Amniotic stem cell (primary cell): ENCODE data around the gene GZMM.
A peak's percentile ranks its signal among the peaks of the same experiment; 100 is the strongest.

Source experiments
- DNase-seq: peaks from one replicate; lab custom pipeline; 2025; lab: John Stamatoyannopoulos, UW

GZMM gene

GRCh38 chr19:566844-567243 lies 23.0 kb downstream of the GZMM start:
- no peak for DNase-seq

GRCh38 chr19:567296-567900 lies 23.5 kb downstream of the GZMM start:
- DNase-seq: no peak

DNA sequence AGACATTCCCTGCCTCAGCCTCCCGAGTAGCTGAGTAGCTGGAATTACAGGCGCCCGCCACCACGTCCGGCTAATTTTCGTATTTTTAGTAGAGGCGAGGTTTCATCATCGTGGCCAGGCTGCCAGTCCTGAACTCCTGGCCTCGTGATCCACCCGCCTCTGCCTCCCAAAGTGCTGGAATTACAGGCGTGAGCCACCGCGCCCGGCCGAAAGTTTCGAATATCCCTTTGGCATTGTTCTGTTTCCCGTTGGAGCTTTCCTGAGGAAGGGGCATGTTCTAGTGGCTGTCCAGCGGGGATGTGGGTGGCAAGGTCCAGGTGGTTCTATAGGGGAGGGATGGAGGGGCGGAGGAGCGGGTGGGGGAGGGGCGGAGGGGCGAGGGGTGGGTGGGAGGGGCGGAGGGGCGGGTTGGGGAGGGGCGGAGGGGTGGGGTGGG lies 26.4 kb downstream of the GZMM start:
- DNase-seq: no peak

- no peak for DNase-seq
Observed at GRCh38 chr19:570937-571565, 27.2 kb downstream of the GZMM start.

DNA sequence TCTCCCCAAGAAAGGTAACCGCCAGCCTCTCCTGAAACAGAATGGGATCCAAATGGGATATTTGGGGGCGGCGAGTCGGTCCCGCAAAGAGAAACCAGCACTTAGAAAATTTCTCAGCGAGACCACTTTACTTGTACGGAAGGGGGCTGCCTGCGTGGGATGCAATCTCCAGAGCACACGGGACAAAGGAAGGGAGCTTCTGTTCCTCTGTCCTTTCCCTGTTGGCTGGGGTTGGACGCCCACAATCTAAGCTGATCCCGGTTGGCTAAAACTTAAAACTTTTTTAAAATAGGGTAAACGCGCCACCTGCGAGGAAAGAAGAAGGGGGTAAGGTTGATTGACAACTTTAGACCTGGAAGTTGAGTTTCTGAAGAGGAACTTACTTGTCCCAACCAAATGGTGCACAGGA lies 27.7 kb downstream of the GZMM start:
- peak; percentile 25 for DNase-seq

- DNase-seq: peak; percentile 95
Observed at GRCh38 chr19:572140-572742, 28.4 kb downstream of the GZMM start, which contains the start of gene BSG. Gene BSG (plus strand): TSS chr19:572596. CDS start chr19:572635, 39 bp downstream.

GRCh38 chr19:572743-573518 lies 29.1 kb downstream of the GZMM start:
- no peak for DNase-seq

DNA sequence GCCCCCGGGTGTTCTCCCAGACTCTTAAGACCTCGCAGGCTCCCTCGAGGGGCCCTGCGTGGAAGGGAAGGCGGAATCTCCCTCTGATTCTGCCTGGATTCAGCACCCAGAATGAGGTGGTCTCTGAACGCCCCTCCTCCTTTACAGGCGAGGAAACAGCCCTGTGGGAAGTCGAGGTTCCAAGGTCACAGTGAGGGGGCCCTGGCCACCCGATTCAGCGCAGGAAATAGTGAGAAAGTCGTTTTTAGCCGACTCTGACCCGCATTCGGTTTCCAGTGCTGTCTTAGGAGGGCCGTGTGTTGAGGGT lies 29.6 kb downstream of the GZMM start:
- DNase-seq: no peak

DNA sequence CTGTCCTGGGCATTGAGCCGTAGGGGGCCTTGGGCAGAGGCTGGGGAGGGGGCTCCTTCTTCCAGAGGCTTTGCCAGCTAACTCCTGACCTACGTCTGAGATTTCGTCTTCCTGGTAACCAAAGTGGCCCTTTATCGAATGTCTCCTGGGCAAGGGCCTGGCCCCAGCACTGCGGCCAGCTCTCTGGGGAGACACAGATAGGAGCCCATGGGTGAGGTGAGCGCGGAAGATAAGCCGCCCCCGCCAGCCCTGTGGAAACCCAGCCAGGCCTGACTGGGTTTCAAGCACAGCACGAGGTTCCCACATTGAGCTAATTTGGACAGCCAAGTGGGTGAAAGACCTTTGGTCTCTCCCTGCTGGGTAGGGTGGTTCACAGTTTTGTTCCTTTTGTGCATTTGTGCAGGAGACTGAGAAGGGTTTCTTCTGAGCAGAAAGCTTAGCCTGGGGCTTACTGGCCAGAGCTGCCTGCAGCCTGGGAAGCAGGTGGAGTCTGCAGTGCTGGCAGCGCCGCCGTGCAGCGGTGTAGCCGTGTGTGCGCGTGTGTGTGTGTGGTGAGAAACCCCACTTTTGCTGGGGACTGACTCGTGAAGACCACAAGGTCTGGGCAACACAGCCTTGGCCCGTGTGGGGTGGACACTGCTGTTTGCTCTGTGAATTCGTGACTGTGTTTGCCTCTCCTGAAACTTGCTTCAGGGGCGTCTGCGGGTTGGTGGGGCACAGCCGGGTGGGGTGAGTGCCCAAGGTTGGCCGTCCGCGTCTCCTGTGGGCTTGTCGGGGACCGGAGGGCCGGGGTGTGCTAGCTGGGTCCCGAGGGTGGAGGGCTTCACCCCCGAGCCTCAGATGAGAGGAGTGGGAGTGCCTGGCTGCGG lies 31.0 kb downstream of the GZMM start:
- no peak for DNase-seq

DNA sequence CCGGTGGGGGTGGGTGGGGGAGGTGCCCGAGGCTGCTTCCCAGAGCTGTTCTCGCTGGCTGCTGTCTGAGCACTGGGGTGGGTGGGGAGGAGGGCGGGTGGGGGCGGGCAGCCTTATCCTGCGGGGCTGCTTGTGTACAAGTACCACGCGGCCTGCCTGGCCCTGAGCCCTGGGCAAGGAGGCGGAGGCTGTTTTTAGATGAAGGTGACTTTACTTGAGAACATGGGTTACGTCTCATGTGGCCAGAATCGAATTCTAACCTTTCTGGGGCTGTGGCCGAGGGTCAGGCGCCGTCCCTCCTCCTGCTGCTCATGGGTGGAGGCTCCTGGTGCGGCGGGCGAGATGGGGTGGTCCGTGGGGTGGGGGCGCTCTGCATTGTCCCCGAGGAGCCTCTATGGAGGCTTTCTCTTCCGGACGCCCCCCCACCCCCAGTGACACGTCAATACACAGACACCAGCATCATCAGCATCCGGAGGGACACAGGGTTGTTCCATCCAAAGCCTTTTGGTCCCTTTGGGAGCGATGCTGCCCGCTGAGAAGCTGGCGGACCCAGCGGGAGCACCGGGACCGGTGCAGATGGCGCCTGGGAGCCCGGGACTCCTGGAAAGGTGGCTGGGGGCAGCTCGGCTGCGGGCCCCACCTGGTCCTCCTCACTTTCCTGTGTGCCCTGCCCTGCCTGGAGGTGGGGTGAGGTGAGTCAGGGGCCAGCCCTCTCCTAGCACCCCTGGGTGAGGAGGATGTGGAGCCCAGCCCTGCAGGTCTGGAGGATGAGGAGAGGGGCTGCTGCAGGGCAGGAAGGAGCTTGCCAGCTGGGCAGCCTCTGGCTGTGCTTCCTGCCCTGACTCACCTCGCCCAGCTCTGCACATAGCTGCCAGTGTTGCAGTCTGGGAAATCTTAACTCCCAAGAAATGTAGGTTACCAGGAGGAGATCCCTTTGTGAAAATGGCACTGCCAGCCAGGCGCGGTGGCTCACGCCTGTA lies 32.0 kb downstream of the GZMM start:
- no peak for DNase-seq

- DNase-seq: no peak
Observed at GRCh38 chr19:576768-577438, 33.0 kb downstream of the GZMM start.

- DNase-seq: no peak
Observed at GRCh38 chr19:577439-578392, 33.9 kb downstream of the GZMM start.

- no peak for DNase-seq
Observed at GRCh38 chr19:579111-579841, 35.4 kb downstream of the GZMM start.

- DNase-seq: no peak
Observed at GRCh38 chr19:579842-580155, 35.9 kb downstream of the GZMM start.

GRCh38 chr19:580274-580835 lies 36.5 kb downstream of the GZMM start:
- DNase-seq: no peak

GRCh38 chr19:581399-582111 lies 37.7 kb downstream of the GZMM start:
- DNase-seq: no peak

GRCh38 chr19:582497-583197 lies 38.8 kb downstream of the GZMM start:
- DNase-seq: no peak
